IMR-90 (cell line): ENCODE results near the gene KLHL36. TPM values are rescaled to one million over a fixed set of nuclear protein-coding genes. Genes with fewer than 3 reads are reported as not detected.

Experiments used
- ATAC-seq: fragments of 200-7000 bp; cut with Tn5 transposase; 2 replicates; pipeline ENCODE4 v1.9.1; 2020; ENCODE audit warnings: low read depth, mild to moderate bottlenecking, moderate library complexity
- BruUV-seq: library from RNA; stranded (reverse); fragments of 400-500 nt; replicated peaks from 2 replicates; lab custom pipeline; 2021; lab: Mats Ljungman, UMichigan
- CTCF ChIA-PET: fragments of 300-600 bp; formaldehyde crosslinking; extraction: SDS; loops from one replicate; lab custom pipeline; 2021; ENCODE audit warnings: antibody characterized with exemption; lab: Yijun Ruan, JAX
- POLR2A ChIA-PET: fragments of 300-600 bp; sonication (Branson Sonifier 250); formaldehyde crosslinking; loops from one replicate; lab custom pipeline; 2022; ENCODE audit warnings: antibody characterized with exemption; ENCODE audit not compliant: unreplicated experiment; lab: Charles Lee
- DNase-seq: peaks from one replicate; pipeline ENCODE4 v3.0.0; 2013
- H2AFZ ChIP-seq: replicated peaks from 2 replicates; pipeline ENCODE3; 2013; ENCODE audit warnings: low read length, mild to moderate bottlenecking; ENCODE audit not compliant: poor library complexity
- H2AK5ac ChIP-seq: 2 replicates; pipeline ENCODE4 v1.6.1; 2013; ENCODE audit warnings: low read depth, low read length, inconsistent platforms
- H2AK9ac ChIP-seq: replicated peaks from 2 replicates; pipeline ENCODE3; 2013; ENCODE audit warnings: mild to moderate bottlenecking, low read depth, low read length, moderate library complexity; ENCODE audit not compliant: poor library complexity
- H2BK120ac ChIP-seq: 2 replicates; pipeline ENCODE4 v1.6.1; 2013; ENCODE audit warnings: low read depth, low read length, inconsistent platforms
- H2BK15ac ChIP-seq: 3 replicates; pipeline ENCODE4 v1.6.1; 2013; ENCODE audit warnings: low read depth, low read length, inconsistent platforms
- H2BK20ac ChIP-seq: 2 replicates; pipeline ENCODE4 v1.6.1; 2013; ENCODE audit warnings: low read depth, mild to moderate bottlenecking, inconsistent platforms, low read length, moderate library complexity
- H2BK5ac ChIP-seq: 2 replicates; pipeline ENCODE4 v1.6.1; 2013; ENCODE audit warnings: mild to moderate bottlenecking, low read depth, low read length, inconsistent platforms; ENCODE audit not compliant: poor library complexity, severe bottlenecking
- H3K14ac ChIP-seq: replicated peaks from 2 replicates; pipeline ENCODE4 v1.6.1; 2013; ENCODE audit warnings: low read depth, low read length, inconsistent platforms
- H3K18ac ChIP-seq: 2 replicates; pipeline ENCODE4 v1.6.1; 2013; ENCODE audit warnings: low read depth, low read length, control low read depth
- H3K23ac ChIP-seq: 2 replicates; pipeline ENCODE4 v1.6.1; 2013; ENCODE audit warnings: low read depth, low read length, inconsistent platforms
- H3K27ac ChIP-seq: 2 replicates; pipeline ENCODE4 v1.5.1; 2013; ENCODE audit warnings: mild to moderate bottlenecking, control low read depth, low read length; ENCODE audit not compliant: insufficient read depth
- H3K27me3 ChIP-seq: 2 replicates; pipeline ENCODE4 v1.6.1; 2013; ENCODE audit warnings: low read length; ENCODE audit not compliant: control insufficient read depth, insufficient read depth
- H3K36me3 ChIP-seq: 2 replicates; pipeline ENCODE4 v1.6.1; 2013; ENCODE audit warnings: low read length, mixed read lengths; ENCODE audit not compliant: control insufficient read depth, insufficient read depth
- H3K4ac ChIP-seq: 2 replicates; pipeline ENCODE4 v1.6.1; 2013; ENCODE audit warnings: low read depth, low read length, inconsistent platforms
- H3K4me1 ChIP-seq: 2 replicates; pipeline ENCODE4 v1.6.1; 2013; ENCODE audit warnings: low read length, mixed read lengths; ENCODE audit not compliant: control insufficient read depth, insufficient read depth
- H3K4me2 ChIP-seq: 2 replicates; pipeline ENCODE4 v1.6.1; 2013; ENCODE audit warnings: low read depth, mild to moderate bottlenecking, control low read depth, low read length, moderate library complexity
- H3K4me3 ChIP-seq: 2 replicates; pipeline ENCODE4 v1.5.1; 2013; ENCODE audit warnings: low read depth, mild to moderate bottlenecking, control low read depth, low read length, moderate library complexity; ENCODE audit not compliant: insufficient read depth
- H3K56ac ChIP-seq: 2 replicates; pipeline ENCODE4 v1.6.1; 2013; ENCODE audit warnings: low read length, inconsistent platforms; ENCODE audit not compliant: insufficient read depth; ENCODE audit errors: extremely low read depth
- H3K79me1 ChIP-seq, 2 experiments: 2 replicates each; pipeline ENCODE4 v1.6.1; 2013; ENCODE audit warnings: low read length in 2 of 2, inconsistent platforms in 1 of 2, low read depth in 1 of 2
- H3K9ac ChIP-seq: 2 replicates; pipeline ENCODE4 v1.6.1; 2013; ENCODE audit warnings: low read depth, low read length, control low read depth
- H3K9me1 ChIP-seq: 2 replicates; pipeline ENCODE4 v1.6.1; 2013; ENCODE audit warnings: low read length, inconsistent platforms; ENCODE audit not compliant: insufficient read depth
- H3K9me3 ChIP-seq: 2 replicates; pipeline ENCODE4 v1.6.1; 2013; ENCODE audit warnings: low read length; ENCODE audit not compliant: control insufficient read depth, insufficient read depth
- H4K20me1 ChIP-seq: 2 replicates; pipeline ENCODE4 v1.6.1; 2013; ENCODE audit warnings: low read length, inconsistent platforms; ENCODE audit not compliant: insufficient read depth
- H4K5ac ChIP-seq: 2 replicates; pipeline ENCODE4 v1.6.1; 2013; ENCODE audit warnings: mild to moderate bottlenecking, low read depth, low read length, control low read depth
- H4K8ac ChIP-seq, 2 experiments: 2 replicates each; pipeline ENCODE4 v1.6.1; 2013; ENCODE audit warnings: low read depth in 2 of 2, low read length in 2 of 2, control low read depth in 1 of 2, inconsistent platforms in 1 of 2
- H4K91ac ChIP-seq: 2 replicates; pipeline ENCODE4 v1.6.1; 2013; ENCODE audit warnings: low read depth, low read length, inconsistent platforms; ENCODE audit not compliant: insufficient read depth
- CEBPB ChIP-seq: IDR thresholded peaks from 2 replicates; pipeline ENCODE4 v1.6.1; 2012; ENCODE audit warnings: low read depth, low read length, improper control_type of control experiment
- FOS ChIP-seq: fragments of 150-350 bp; IDR thresholded peaks from 2 replicates; pipeline ENCODE4 v1.6.1; 2016; ENCODE audit warnings: low read depth, low read length
- MAFK ChIP-seq: IDR thresholded peaks from 2 replicates; pipeline ENCODE4 v1.6.1; 2012; ENCODE audit warnings: low read depth, low read length, improper control_type of control experiment
- RCOR1 ChIP-seq: IDR thresholded peaks from 2 replicates; pipeline ENCODE4 v1.6.1; 2012; ENCODE audit warnings: mild to moderate bottlenecking, low read length, improper control_type of control experiment; ENCODE audit not compliant: insufficient replicate concordance
- WGBS, 2 experiments: methylation state at CpG; one replicate each; pipeline versions ENCODE4 v1.1.5 to v1.1.7; 2013; ENCODE audit warnings: missing lambda C conversion rate in 2 of 2; ENCODE audit not compliant: insufficient read length in 1 of 2; ENCODE audit errors: extremely low coverage in 2 of 2; 5-methylcytosine and 5-hydroxymethylcytosine counted together
- dilution Hi-C: fragments of 300-500 bp; cut with HindIII; formaldehyde crosslinking; loops from one replicate; pipeline ENCODE4 v1.14.3; 2018; ENCODE audit warnings: low sequenced_read_pairs; ENCODE audit not compliant: unreplicated experiment
- in situ Hi-C: fragments of 300-500 bp; cut with MboI; formaldehyde crosslinking; loops from 3 replicates; pipeline ENCODE4 v1.14.3; 2019; ENCODE audit warnings: low sequenced_read_pairs, inconsistent platforms, mixed read lengths
- intact Hi-C: fragments of 100-400 bp; cut with micrococcal nuclease; formaldehyde crosslinking; loops from 2 replicates; pipeline ENCODE4 v1.10.0; 2022
- polyA plus RNA-seq, 3 experiments: library from polyadenylated mRNA; depleted of rRNA; stranded (reverse); fragments of >200 nt; gene quantifications; 2 replicates each; pipeline ENCODE4 v1.2.3, GENCODE V29; 2012; ENCODE audit warnings: low replicate concordance in 1 of 3
- total RNA-seq: library from RNA; depleted of rRNA; stranded (reverse); fragments of >200 nt; gene quantifications from 2 replicates; pipeline ENCODE4 v1.2.3, GENCODE V29; 2012

The KLHL36 gene
- total and polyA plus RNA-seq, 2 of the 4 experiments (the other 2 are of a cell fraction): 45.9 to 46.3 TPM

DNA sequence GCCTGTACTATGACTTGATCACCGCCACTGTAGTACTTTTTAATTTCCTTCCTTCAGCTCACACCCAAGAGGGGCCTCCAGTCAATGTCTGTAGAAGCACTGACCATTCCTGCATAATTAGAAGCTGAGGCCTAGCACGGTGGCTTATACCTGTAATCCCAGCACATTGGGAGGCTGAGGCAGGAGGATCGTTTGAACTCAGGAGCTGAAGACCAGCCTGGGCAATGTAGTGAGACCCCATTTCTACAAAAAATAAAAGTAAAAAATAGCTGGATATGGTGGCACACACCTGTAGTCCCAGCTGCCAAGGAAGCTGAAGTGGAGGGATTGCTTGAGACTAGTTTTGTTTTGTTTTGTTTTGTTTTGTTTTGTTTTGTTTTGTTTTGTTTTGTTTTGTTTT, 5.9 kb downstream of the KLHL36 start (continued):
- TF ChIP-seq MAFK (no peak), CEBPB (no peak)

DNA sequence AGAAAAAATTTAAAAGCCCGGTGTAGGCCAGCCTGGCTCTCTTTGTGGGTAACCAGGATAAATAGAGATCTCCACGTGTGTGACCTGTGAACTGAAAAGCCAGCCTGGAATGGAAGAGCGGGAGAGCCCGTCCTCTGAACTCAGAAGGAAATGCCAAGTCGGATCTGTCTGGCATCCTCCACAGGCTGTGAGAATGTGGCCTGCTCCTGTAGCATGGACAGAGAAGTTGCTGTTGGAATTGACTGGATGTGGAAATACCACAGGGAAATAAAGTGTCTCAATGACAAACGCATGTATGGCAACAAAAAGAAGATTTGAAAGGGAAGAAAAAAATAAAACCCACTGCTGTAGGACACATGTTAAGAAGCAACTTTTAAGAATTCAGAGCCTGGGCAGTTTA, 6.7 kb downstream of the KLHL36 start:
- Histone ChIP-seq H3K14ac (no peak overlapping the region), H4K91ac (no peak overlapping the region), H3K9ac (no peak overlapping the region), H2AFZ (no peak overlapping the region), H3K4me3 (no peak overlapping the region), H3K9me1 (peaks cover 21% of the 10 kb centered on the region), H2AK5ac (no peak overlapping the region), H3K27me3 (no peaks in the 10 kb centered on the region), H2BK120ac (no peak overlapping the region), H3K4me1 (peaks cover 3% of the 10 kb centered on the region), H2BK15ac (no peak overlapping the region), H2BK20ac (no peak overlapping the region), H3K4me2 (no peak overlapping the region), H2AK9ac (no peak overlapping the region), H3K36me3 (peaks cover 51% of the 10 kb centered on the region), H4K5ac (no peak overlapping the region), H4K8ac (no peak overlapping the region), H4K20me1 (peaks cover 40% of the 10 kb centered on the region), H3K4ac (no peak overlapping the region), H3K27ac (no peak overlapping the region), H3K23ac (no peak overlapping the region), H3K9me3 (no peaks in the 10 kb centered on the region), H2BK5ac (no peak overlapping the region), H3K18ac (no peak overlapping the region), H3K56ac (no peak overlapping the region), H3K79me1 (peaks cover 44 to 82% of the 10 kb centered on the region in 2 experiments)
- no TSS peak for BruUV-seq
- DNase-seq (no peak), ATAC-seq (no peak)
- in situ Hi-C loops (no loop called here), dilution Hi-C loops (no loop called here), intact Hi-C loops (no loop called here)
- CTCF ChIA-PET: interaction anchor here (1.4 kb wide), 1 partner anchor 17 kb away, joined by 5 read pairs; no protein-coding TSS in a partner anchor
- no peak for TF ChIP-seq RCOR1
- TF ChIP-seq CEBPB: no peak
- no peak for TF ChIP-seq FOS
- WGBS, 2 experiments: 75% methylated on average over 5 of the region's 6 CpGs; no CpG with 5 or more reads in 1 of the 2 experiments
- POLR2A ChIA-PET: no interaction called here
